Panc1 (cell line): Measurements from ENCODE around the gene KLK5. TPM values are rescaled to one million over a fixed set of nuclear protein-coding genes. Genes with fewer than 3 reads are reported as not detected.

Experiments
- ATAC-seq: fragments of 200-7000 bp; cut with Tn5 transposase; 2 replicates; pipeline ENCODE4 v1.9.1; 2020; ENCODE audit warnings: mild to moderate bottlenecking, moderate library complexity
- BruUV-seq: library from RNA; stranded (reverse); fragments of 400-500 nt; replicated peaks from 2 replicates; lab custom pipeline; 2021; lab: Mats Ljungman, UMichigan
- CTCF ChIA-PET: fragments of 300-600 bp; sonication (Branson Sonifier 250); formaldehyde crosslinking; loops from one replicate; lab custom pipeline; 2022; ENCODE audit warnings: antibody characterized with exemption; lab: Charles Lee
- POLR2A ChIA-PET: fragments of 300-600 bp; sonication (Branson Sonifier 250); formaldehyde crosslinking; loops from one replicate; lab custom pipeline; 2022; ENCODE audit warnings: antibody characterized with exemption; lab: Charles Lee
- DNase-seq: peaks from one replicate; pipeline ENCODE4 v3.0.0-alpha.2; 2010; ENCODE audit warnings: low read depth, low spot score
- H3K27ac ChIP-seq: 2 replicates; pipeline ENCODE4 v1.5.1; 2011; ENCODE audit warnings: mild to moderate bottlenecking, low read length, inconsistent platforms
- H3K27me3 ChIP-seq: fragments of 200-500 bp; sonication (Bioruptor generic); 2 replicates; pipeline ENCODE4 v1.6.0; 2014; ENCODE audit warnings: low read length, inconsistent platforms; ENCODE audit not compliant: control insufficient read depth, insufficient read depth
- H3K36me3 ChIP-seq: fragments of 200-500 bp; sonication (Bioruptor generic); 2 replicates; pipeline ENCODE4 v1.5.1; 2014; ENCODE audit warnings: inconsistent platforms, mild to moderate bottlenecking, low read length, moderate library complexity; ENCODE audit not compliant: control insufficient read depth, insufficient read depth
- H3K4me1 ChIP-seq: 2 replicates; pipeline ENCODE4 v1.5.1; 2011; ENCODE audit warnings: inconsistent platforms, mild to moderate bottlenecking, low read length, moderate library complexity; ENCODE audit not compliant: control insufficient read depth, insufficient read depth
- H3K4me3 ChIP-seq, 2 experiments: 2 replicates each; pipeline ENCODE4 v1.5.1; 2011 to 2012; ENCODE audit warnings: low read depth in 2 of 2, low read length in 2 of 2, mild to moderate bottlenecking in 2 of 2, inconsistent platforms in 1 of 2, moderate library complexity in 1 of 2
- H3K9me3 ChIP-seq: fragments of 200-500 bp; sonication (Bioruptor generic); 2 replicates; pipeline ENCODE4 v1.5.1; 2014; ENCODE audit warnings: low read depth, mild to moderate bottlenecking, inconsistent platforms, low read length, moderate library complexity; ENCODE audit not compliant: control insufficient read depth, insufficient read depth
- POLR2AphosphoS5 ChIP-seq: IDR thresholded peaks from 2 replicates; pipeline ENCODE4 v1.6.1; 2012; ENCODE audit warnings: mild to moderate bottlenecking, low read depth, low read length, moderate library complexity
- SIN3A ChIP-seq: IDR thresholded peaks from 2 replicates; pipeline ENCODE4 v1.6.1; 2012; ENCODE audit warnings: low read depth, mild to moderate bottlenecking, low read length, moderate library complexity, borderline replicate concordance; ENCODE audit not compliant: insufficient read depth
- TCF7L2 ChIP-seq: IDR thresholded peaks from 2 replicates; pipeline ENCODE4 v1.6.1; 2011; ENCODE audit warnings: mild to moderate bottlenecking, low read depth, low read length, inconsistent platforms
- in situ Hi-C: cut with HindIII; loops from 2 replicates; pipeline ENCODE4 v1.10.0; 2016; ENCODE audit warnings: low sequenced_read_pairs, low pct_unique_long_range_greater_than_20kb
- intact Hi-C: fragments of 100-400 bp; cut with micrococcal nuclease; formaldehyde crosslinking; loops from one replicate; pipeline ENCODE4 v1.10.0; 2022; ENCODE audit not compliant: unreplicated experiment
- total RNA-seq: library from RNA; stranded (reverse); gene quantifications from one replicate; pipeline ENCODE4 v1.2.1, GENCODE V29; 2021; ENCODE audit not compliant: unreplicated experiment
- TF ChIP-seq, protein P1 (sequence below), 2 experiments: IDR thresholded peaks; 2 replicates each; pipeline ENCODE4 v1.6.1; 2011 to 2012; ENCODE audit warnings: low read depth in 2 of 2, control low read depth in 1 of 2, low read length in 1 of 2, mild to moderate bottlenecking in 1 of 2, moderate library complexity in 1 of 2; ENCODE audit not compliant: insufficient read depth in 1 of 2
- TF ChIP-seq, protein P2 (sequence below): fragments of 450-650 bp; IDR thresholded peaks from 2 replicates; pipeline ENCODE4 v1.5.1; 2017; ENCODE audit warnings: mild to moderate bottlenecking

Gene KLK5
- total RNA-seq, 1 experiment from 2014 or later = not detected

DNA sequence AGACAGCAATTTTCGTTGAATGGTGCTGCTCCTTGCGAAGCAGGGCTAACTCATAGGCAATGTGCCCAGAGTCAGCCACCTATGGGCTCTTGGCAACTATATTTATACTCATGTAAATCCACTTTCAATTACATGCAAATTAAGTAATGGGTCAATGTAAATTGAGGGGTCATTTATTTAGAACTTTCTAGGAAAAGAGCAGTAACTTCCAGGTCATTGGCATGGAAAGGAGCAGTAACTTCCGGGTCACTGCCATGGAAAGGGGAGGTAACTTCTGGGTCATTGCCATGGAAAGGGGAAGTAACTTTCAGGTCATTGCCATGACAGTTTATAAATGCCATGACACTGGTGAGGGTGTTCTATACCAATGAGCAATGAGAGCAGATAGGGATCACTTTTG, 53.3 kb downstream of the KLK5 start:
- Histone ChIP-seq H3K4me3 (no peak overlapping the region), H3K9me3 (no peaks in the 10 kb centered on the region), H3K36me3 (no peaks in the 10 kb centered on the region), H3K27me3 (no peaks in the 10 kb centered on the region; the same call in 1 of the 2 replicates), H3K4me1 (no peaks in the 10 kb centered on the region), H3K27ac (no peak overlapping the region)
- no TSS peak for BruUV-seq
- no peak for DNase-seq
- intact Hi-C loops (no loop called here), in situ Hi-C loops (no loop called here)
- CTCF ChIA-PET = no interaction called here
- TF ChIP-seq, protein P1, sequence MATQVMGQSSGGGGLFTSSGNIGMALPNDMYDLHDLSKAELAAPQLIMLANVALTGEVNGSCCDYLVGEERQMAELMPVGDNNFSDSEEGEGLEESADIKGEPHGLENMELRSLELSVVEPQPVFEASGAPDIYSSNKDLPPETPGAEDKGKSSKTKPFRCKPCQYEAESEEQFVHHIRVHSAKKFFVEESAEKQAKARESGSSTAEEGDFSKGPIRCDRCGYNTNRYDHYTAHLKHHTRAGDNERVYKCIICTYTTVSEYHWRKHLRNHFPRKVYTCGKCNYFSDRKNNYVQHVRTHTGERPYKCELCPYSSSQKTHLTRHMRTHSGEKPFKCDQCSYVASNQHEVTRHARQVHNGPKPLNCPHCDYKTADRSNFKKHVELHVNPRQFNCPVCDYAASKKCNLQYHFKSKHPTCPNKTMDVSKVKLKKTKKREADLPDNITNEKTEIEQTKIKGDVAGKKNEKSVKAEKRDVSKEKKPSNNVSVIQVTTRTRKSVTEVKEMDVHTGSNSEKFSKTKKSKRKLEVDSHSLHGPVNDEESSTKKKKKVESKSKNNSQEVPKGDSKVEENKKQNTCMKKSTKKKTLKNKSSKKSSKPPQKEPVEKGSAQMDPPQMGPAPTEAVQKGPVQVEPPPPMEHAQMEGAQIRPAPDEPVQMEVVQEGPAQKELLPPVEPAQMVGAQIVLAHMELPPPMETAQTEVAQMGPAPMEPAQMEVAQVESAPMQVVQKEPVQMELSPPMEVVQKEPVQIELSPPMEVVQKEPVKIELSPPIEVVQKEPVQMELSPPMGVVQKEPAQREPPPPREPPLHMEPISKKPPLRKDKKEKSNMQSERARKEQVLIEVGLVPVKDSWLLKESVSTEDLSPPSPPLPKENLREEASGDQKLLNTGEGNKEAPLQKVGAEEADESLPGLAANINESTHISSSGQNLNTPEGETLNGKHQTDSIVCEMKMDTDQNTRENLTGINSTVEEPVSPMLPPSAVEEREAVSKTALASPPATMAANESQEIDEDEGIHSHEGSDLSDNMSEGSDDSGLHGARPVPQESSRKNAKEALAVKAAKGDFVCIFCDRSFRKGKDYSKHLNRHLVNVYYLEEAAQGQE (IDR thresholded peaks at IDR 0.05; ENCODE audit: insufficient read depth in 1 of 2, low read depth in 2 of 2, low read length in 1 of 2) = no peak
- no peak for TF ChIP-seq TCF7L2
- ATAC-seq = no peak
- POLR2A ChIA-PET = no interaction called here

DNA sequence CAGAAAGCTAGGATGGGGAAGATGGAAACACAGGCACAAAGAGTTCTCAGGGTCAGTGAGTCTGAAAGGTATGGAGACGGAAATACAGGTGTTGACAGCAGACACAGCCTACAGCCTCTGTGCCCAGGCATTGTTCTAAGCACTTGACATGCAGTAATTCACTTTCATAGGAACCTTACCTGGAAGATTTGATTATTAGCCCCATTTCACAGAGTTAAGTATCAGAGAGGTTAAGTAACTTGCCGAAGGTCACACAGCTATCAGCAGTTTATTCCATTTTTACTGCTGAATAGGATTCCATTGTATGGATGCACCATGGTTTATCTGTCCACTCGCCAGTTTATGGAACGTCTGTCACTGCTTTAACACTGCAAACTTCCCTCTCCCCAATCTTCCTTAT, 54.8 kb downstream of the KLK5 start:
- no peaks in the 10 kb centered on the region; the same call in 1 of the 2 replicates for H3K27me3 ChIP-seq
- TF ChIP-seq, protein P1 (IDR thresholded peaks at IDR 0.05; ENCODE audit: insufficient read depth in 1 of 2, low read depth in 2 of 2, low read length in 1 of 2) = no peak
- no peak for TF ChIP-seq SIN3A
- no peak for TF ChIP-seq POLR2AphosphoS5
- no peak for TF ChIP-seq TCF7L2
- TF ChIP-seq, protein P2, sequence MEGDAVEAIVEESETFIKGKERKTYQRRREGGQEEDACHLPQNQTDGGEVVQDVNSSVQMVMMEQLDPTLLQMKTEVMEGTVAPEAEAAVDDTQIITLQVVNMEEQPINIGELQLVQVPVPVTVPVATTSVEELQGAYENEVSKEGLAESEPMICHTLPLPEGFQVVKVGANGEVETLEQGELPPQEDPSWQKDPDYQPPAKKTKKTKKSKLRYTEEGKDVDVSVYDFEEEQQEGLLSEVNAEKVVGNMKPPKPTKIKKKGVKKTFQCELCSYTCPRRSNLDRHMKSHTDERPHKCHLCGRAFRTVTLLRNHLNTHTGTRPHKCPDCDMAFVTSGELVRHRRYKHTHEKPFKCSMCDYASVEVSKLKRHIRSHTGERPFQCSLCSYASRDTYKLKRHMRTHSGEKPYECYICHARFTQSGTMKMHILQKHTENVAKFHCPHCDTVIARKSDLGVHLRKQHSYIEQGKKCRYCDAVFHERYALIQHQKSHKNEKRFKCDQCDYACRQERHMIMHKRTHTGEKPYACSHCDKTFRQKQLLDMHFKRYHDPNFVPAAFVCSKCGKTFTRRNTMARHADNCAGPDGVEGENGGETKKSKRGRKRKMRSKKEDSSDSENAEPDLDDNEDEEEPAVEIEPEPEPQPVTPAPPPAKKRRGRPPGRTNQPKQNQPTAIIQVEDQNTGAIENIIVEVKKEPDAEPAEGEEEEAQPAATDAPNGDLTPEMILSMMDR = no peak
- no peak overlapping the region for H3K4me3 ChIP-seq
- H3K36me3 ChIP-seq = no peaks in the 10 kb centered on the region
- H3K4me1 ChIP-seq = no peaks in the 10 kb centered on the region
- H3K9me3 ChIP-seq = no peaks in the 10 kb centered on the region
- DNase-seq (no peak), ATAC-seq (no peak)
- ChIA-PET CTCF (no interaction called here), POLR2A (no interaction called here)
- intact Hi-C loops (no loop called here), in situ Hi-C loops (no loop called here)
- no TSS peak for BruUV-seq
- no peak overlapping the region for H3K27ac ChIP-seq
